Endothelial cell of umbilical vein (primary cell): ENCODE data around the gene UBAP2L. TPM values are rescaled to one million over a fixed set of nuclear protein-coding genes. Genes with fewer than 3 reads are reported as not detected.

Experiments
- BruUV-seq: library from RNA; stranded (reverse); fragments of 400-500 nt; replicated peaks from 2 replicates; lab custom pipeline; 2021; lab: Mats Ljungman, UMichigan
- CTCF ChIA-PET: fragments of 300-600, 350-600 bp; sonication (Branson Sonifier 250); formaldehyde crosslinking; loops from one replicate; lab custom pipeline; 2021; ENCODE audit warnings: antibody characterized with exemption, inconsistent platforms; lab: Charles Lee
- POLR2A ChIA-PET: fragments of 300-600, 350-600 bp; sonication (Branson Sonifier 250); formaldehyde crosslinking; loops from one replicate; lab custom pipeline; 2021; ENCODE audit warnings: antibody characterized with exemption, inconsistent platforms; lab: Charles Lee
- DNase-seq: peaks from one replicate; pipeline ENCODE4 v3.0.0-alpha.2; 2011; ENCODE audit warnings: low read depth, low spot score
- FAIRE-seq: peaks from 2 replicates; lab custom pipeline; 2011; peaks lifted over from hg19 to GRCh38; lab: Jason Lieb, UNC
- H2AFZ ChIP-seq: 2 replicates; pipeline ENCODE4 v1.6.0; 2012; ENCODE audit warnings: low read depth, low read length, control low read depth, inconsistent platforms
- H3K27ac ChIP-seq: 2 replicates; pipeline ENCODE4 v1.5.1; 2011; ENCODE audit warnings: low read depth, mild to moderate bottlenecking, control low read depth, low read length, moderate library complexity; ENCODE audit not compliant: insufficient read depth
- H3K27me3 ChIP-seq, 2 experiments: 2 replicates each; pipeline versions ENCODE4 v1.6.0 to v1.6.1; 2011; ENCODE audit warnings: low read length in 2 of 2, mixed read lengths in 1 of 2; ENCODE audit not compliant: control insufficient read depth in 2 of 2, insufficient read depth in 2 of 2
- H3K36me3 ChIP-seq, 2 experiments: 2 replicates in 1 of 2; 3 replicates in 1 of 2; pipeline ENCODE4 v1.5.1; 2011; ENCODE audit warnings: low read length in 2 of 2, mild to moderate bottlenecking in 1 of 2, moderate library complexity in 1 of 2; ENCODE audit not compliant: control insufficient read depth in 2 of 2, insufficient read depth in 2 of 2; ENCODE audit errors: extremely low read depth in 1 of 2
- H3K4me1 ChIP-seq: 3 replicates; pipeline ENCODE4 v1.5.1; 2011; ENCODE audit warnings: mild to moderate bottlenecking, low read length; ENCODE audit not compliant: control insufficient read depth, insufficient read depth; ENCODE audit errors: extremely low read depth
- H3K4me2 ChIP-seq: 2 replicates; pipeline ENCODE4 v1.6.1; 2011; ENCODE audit warnings: low read length, control low read depth, mixed read lengths; ENCODE audit not compliant: insufficient read depth
- H3K4me3 ChIP-seq, 3 experiments: fragments of 200-600 bp in 1 of 3; sonication (generic), shearing (Covaris generic) in 1 of 3; replicated peaks in 1 of 3; 2 replicates each; pipeline ENCODE4 v1.5.1; 2011 to 2016; ENCODE audit warnings: control low read depth in 3 of 3, low read length in 3 of 3, mild to moderate bottlenecking in 2 of 3, inconsistent platforms in 1 of 3, low read depth in 1 of 3, moderate library complexity in 1 of 3; ENCODE audit not compliant: insufficient read depth in 1 of 3
- H3K79me2 ChIP-seq: 2 replicates; pipeline ENCODE4 v1.6.0; 2012; ENCODE audit warnings: low read length, inconsistent platforms; ENCODE audit not compliant: control insufficient read depth, insufficient read depth
- H3K9ac ChIP-seq: replicated peaks from 2 replicates; pipeline ENCODE3; 2011; ENCODE audit warnings: low read length, control low read depth; ENCODE audit not compliant: insufficient read depth; ENCODE audit errors: extremely low read depth
- H3K9me1 ChIP-seq: replicated peaks from 3 replicates; pipeline ENCODE4 v1.6.0; 2011; ENCODE audit warnings: mild to moderate bottlenecking, low read length; ENCODE audit not compliant: control insufficient read depth, insufficient read depth; ENCODE audit errors: extremely low read depth
- H3K9me3 ChIP-seq: replicated peaks from 2 replicates; pipeline ENCODE4 v1.5.1; 2012; ENCODE audit warnings: low read length, inconsistent platforms; ENCODE audit not compliant: control insufficient read depth, insufficient read depth
- H4K20me1 ChIP-seq: replicated peaks from 2 replicates; pipeline ENCODE3; 2011; ENCODE audit warnings: mild to moderate bottlenecking, low read length; ENCODE audit not compliant: control insufficient read depth, insufficient read depth; ENCODE audit errors: extremely low read depth
- EZH2 ChIP-seq: IDR thresholded peaks from 2 replicates; pipeline ENCODE4 v1.6.1; 2012; ENCODE audit warnings: borderline replicate concordance, low read depth, mild to moderate bottlenecking, moderate library complexity, low read length, inconsistent platforms; ENCODE audit not compliant: severe bottlenecking
- FOS ChIP-seq: IDR thresholded peaks from 2 replicates; pipeline ENCODE4 v1.6.1; 2011; ENCODE audit warnings: mild to moderate bottlenecking, low read length, moderate library complexity, borderline replicate concordance; ENCODE audit not compliant: insufficient read depth
- GATA2 ChIP-seq: IDR thresholded peaks from 2 replicates; pipeline ENCODE4 v1.7.0; 2011; ENCODE audit warnings: low read depth, mild to moderate bottlenecking, moderate library complexity, mixed read lengths, low read length; ENCODE audit not compliant: insufficient read length, insufficient read depth
- JUN ChIP-seq: IDR thresholded peaks from 2 replicates; pipeline ENCODE4 v1.6.1; 2011; ENCODE audit warnings: borderline replicate concordance, low read depth; ENCODE audit not compliant: insufficient read length, insufficient read depth
- MYC ChIP-seq: IDR thresholded peaks from one replicate; pipeline ENCODE4 v1.6.1; 2011; ENCODE audit warnings: mild to moderate bottlenecking, low read depth, low read length
- POLR2A ChIP-seq: IDR thresholded peaks from 2 replicates; pipeline ENCODE4 v1.6.1; 2012; ENCODE audit warnings: low read depth, mild to moderate bottlenecking, control low read depth, low read length
- POLR2AphosphoS5 ChIP-seq: IDR thresholded peaks from 2 replicates; pipeline ENCODE4 v1.6.1; 2012; ENCODE audit warnings: low read depth, mild to moderate bottlenecking, control low read depth, low read length, moderate library complexity; ENCODE audit not compliant: insufficient read depth
- dilution Hi-C: fragments of 300-500 bp; cut with MboI; formaldehyde crosslinking; loops from one replicate; pipeline ENCODE4 v1.15.0; 2019; ENCODE audit warnings: low sequenced_read_pairs; ENCODE audit not compliant: extremely low pct_ligation_motif_present
- intact Hi-C: fragments of 100-400 bp; cut with micrococcal nuclease; formaldehyde crosslinking; loops from one replicate; pipeline ENCODE4 v1.10.0; 2022
- polyA plus RNA-seq, 4 experiments: library from polyadenylated mRNA; depleted of rRNA in 3 of 4; stranded (reverse) in 3 of 4; unstranded in 1 of 4; fragments of >200 nt; gene quantifications; 2 replicates each; pipeline versions ENCODE4 v1.2.1 to v1.2.3, GENCODE V29; 2011 to 2012; ENCODE audit warnings: missing spikeins in 1 of 4
- total RNA-seq: library from RNA; stranded (reverse); gene quantifications from 2 replicates; pipeline ENCODE4 v1.2.3, GENCODE V29; 2021
- TF ChIP-seq, protein P1 (sequence below): IDR thresholded peaks from 2 replicates; pipeline ENCODE4 v1.6.1; 2011; ENCODE audit not compliant: insufficient read depth, insufficient read length
- TF ChIP-seq, protein P2 (sequence below), 2 donors: IDR thresholded peaks; 1 replicate in 1 of 2; 2 replicates in 1 of 2; pipeline ENCODE4 v1.5.1; 2011; ENCODE audit warnings: low read length in 2 of 2, mild to moderate bottlenecking in 2 of 2, moderate library complexity in 2 of 2, control low read depth in 1 of 2, inconsistent platforms in 1 of 2, low read depth in 1 of 2; ENCODE audit not compliant: insufficient read depth in 1 of 2; ENCODE audit errors: extremely low read depth in 1 of 2

Gene UBAP2L
- total and polyA plus RNA-seq, 2 donors (not counting 3 experiments of a cell fraction or from before 2014, with no cell fraction given): 229 to 280 TPM

DNA sequence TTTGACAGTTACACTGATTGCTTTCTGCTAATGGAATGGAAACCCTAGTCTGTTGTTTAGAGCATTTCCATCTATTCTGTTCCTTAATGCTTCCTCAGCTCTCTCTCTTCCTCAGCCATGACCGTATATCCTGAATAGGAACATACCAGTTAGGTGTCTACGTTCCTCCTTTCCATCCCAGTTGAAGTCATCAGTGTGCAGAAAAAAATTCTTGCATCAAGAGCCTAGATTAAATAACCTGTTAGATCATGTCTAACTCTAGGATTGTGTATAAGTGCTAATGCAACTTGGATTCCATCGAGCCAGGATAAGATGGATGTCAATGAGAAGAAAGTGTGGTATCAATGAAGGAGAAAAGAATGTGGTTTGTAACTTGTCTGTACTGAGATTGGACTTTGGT is 18.7 kb downstream of the UBAP2L start:
- DNase-seq: no peak
- H3K27ac ChIP-seq: no peak overlapping the region
- no peaks in the 10 kb centered on the region for H4K20me1 ChIP-seq
- intact Hi-C loops (no loop called here), dilution Hi-C loops (no loop called here)
- no peaks in the 10 kb centered on the region for H3K4me1 ChIP-seq
- H3K4me3 ChIP-seq: no peak overlapping the region
- no peak overlapping the region for H3K9ac ChIP-seq
- peaks cover 22 to 44% of the 10 kb centered on the region in 2 experiments for H3K36me3 ChIP-seq
- no peaks in the 10 kb centered on the region for H3K27me3 ChIP-seq
- TF ChIP-seq EZH2 (no peak), GATA2 (no peak), MYC (no peak), POLR2AphosphoS5 (no peak), POLR2A (no peak), FOS (no peak)
- TF ChIP-seq, protein P1, sequence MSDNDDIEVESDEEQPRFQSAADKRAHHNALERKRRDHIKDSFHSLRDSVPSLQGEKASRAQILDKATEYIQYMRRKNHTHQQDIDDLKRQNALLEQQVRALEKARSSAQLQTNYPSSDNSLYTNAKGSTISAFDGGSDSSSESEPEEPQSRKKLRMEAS: no peak
- H2AFZ ChIP-seq: no peak overlapping the region
- CTCF ChIA-PET: no interaction called here
- no peak overlapping the region for H3K4me2 ChIP-seq
- BruUV-seq: no TSS peak
- POLR2A ChIA-PET: no interaction called here
- peaks cover 41% of the 10 kb centered on the region for H3K79me2 ChIP-seq
- no peaks in the 10 kb centered on the region for H3K9me1 ChIP-seq
- no peak for FAIRE-seq
- H3K9me3 ChIP-seq: no peaks in the 10 kb centered on the region

DNA sequence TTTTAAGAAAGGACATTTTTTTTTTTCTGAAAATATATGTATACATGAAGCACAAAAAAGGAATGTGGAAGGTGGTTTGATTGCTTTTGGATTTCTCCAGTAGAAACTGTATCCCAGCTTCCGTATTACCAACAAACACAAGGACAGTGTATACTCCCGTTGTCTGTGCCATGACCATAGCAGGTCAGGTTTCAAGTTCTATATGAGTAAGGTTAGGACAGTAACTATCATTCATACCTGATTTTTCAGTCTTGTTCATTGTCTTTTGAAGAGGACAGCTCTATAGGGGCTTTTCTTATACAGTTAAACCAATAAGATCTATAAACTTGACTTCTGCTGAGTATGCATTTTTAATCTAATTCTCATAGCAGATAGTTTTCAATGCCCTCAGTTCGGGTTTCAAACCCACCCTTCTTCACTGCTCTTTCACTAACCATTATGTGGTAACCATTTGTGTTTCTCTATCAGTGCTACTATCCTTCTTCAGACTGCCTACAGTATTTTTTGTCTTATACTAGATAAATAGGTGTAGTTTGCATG is 19.6 kb downstream of the UBAP2L start:
- H3K79me2 ChIP-seq: peaks cover 37% of the 10 kb centered on the region
- intact Hi-C loops: no loop called here
- no peak overlapping the region for H3K4me2 ChIP-seq
- ChIA-PET POLR2A (no interaction called here), CTCF (interaction anchor here (0.6 kb wide), 1 partner anchor 355 kb away, joined by 3 read pairs; no protein-coding TSS in a partner anchor)
- no peaks in the 10 kb centered on the region for H4K20me1 ChIP-seq
- peaks cover 24 to 47% of the 10 kb centered on the region in 2 experiments for H3K36me3 ChIP-seq
- no peaks in the 10 kb centered on the region for H3K4me1 ChIP-seq
- no peak for FAIRE-seq
- no peak overlapping the region for H3K27ac ChIP-seq
- no peaks in the 10 kb centered on the region for H3K9me1 ChIP-seq
- dilution Hi-C loops: no loop called here
- H2AFZ ChIP-seq: no peak overlapping the region
- TF ChIP-seq EZH2 (no peak), FOS (no peak), POLR2A (no peak), GATA2 (no peak), JUN (no peak), POLR2AphosphoS5 (no peak)
- TF ChIP-seq, protein P1: no peak
- TF ChIP-seq, protein P2, sequence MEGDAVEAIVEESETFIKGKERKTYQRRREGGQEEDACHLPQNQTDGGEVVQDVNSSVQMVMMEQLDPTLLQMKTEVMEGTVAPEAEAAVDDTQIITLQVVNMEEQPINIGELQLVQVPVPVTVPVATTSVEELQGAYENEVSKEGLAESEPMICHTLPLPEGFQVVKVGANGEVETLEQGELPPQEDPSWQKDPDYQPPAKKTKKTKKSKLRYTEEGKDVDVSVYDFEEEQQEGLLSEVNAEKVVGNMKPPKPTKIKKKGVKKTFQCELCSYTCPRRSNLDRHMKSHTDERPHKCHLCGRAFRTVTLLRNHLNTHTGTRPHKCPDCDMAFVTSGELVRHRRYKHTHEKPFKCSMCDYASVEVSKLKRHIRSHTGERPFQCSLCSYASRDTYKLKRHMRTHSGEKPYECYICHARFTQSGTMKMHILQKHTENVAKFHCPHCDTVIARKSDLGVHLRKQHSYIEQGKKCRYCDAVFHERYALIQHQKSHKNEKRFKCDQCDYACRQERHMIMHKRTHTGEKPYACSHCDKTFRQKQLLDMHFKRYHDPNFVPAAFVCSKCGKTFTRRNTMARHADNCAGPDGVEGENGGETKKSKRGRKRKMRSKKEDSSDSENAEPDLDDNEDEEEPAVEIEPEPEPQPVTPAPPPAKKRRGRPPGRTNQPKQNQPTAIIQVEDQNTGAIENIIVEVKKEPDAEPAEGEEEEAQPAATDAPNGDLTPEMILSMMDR (IDR thresholded peaks at IDR 0.05; ENCODE audit: extremely low read depth in 1 of 2, insufficient read depth in 1 of 2, low read depth in 1 of 2, low read length in 2 of 2): no peak
- no peaks in the 10 kb centered on the region for H3K27me3 ChIP-seq
- no peak for DNase-seq
- no TSS peak for BruUV-seq
- H3K9me3 ChIP-seq: no peaks in the 10 kb centered on the region
- H3K9ac ChIP-seq: no peak overlapping the region
- H3K4me3 ChIP-seq: no peak overlapping the region
